ENCODE data around the gene LRFN2. TPM values are rescaled to one million over a fixed set of nuclear protein-coding genes. Genes with fewer than 3 reads are reported as not detected.

LRFN2 gene
- total RNA-seq, 1 donor from 2014 or later: 0.32 TPM

GRCh38 chr6:40559056-40559455 is 28.1 kb downstream of the LRFN2 start:
- FAIRE-seq (no peak), DNase-seq (ENCODE audit: low read depth) (no peak)
- H3K27me3 ChIP-seq (ENCODE audit: insufficient read depth, low read length): no peaks in the 10 kb centered on the region
- Mint-ChIP-seq H3K9me3 (ENCODE audit: unreplicated experiment) (no peaks in the 10 kb centered on the region), H3K4me3 (ENCODE audit: unreplicated experiment) (no peak overlapping the region), H3K27ac (ENCODE audit: unreplicated experiment) (no peak overlapping the region), H3K36me3 (ENCODE audit: low read depth, unreplicated experiment) (no peaks in the 10 kb centered on the region), H3K27me3 (ENCODE audit: low read depth, unreplicated experiment) (peaks cover 78% of the 10 kb centered on the region), H3K4me1 (ENCODE audit: low read depth, unreplicated experiment) (no peaks in the 10 kb centered on the region)
- no peak overlapping the region for H3K4me2 ChIP-seq (ENCODE audit: low read length)
- no peak overlapping the region for H2AFZ ChIP-seq (ENCODE audit: low read depth, low read length)
- H3K4me3 ChIP-seq (ENCODE audit: insufficient read depth, low read depth, low read length): no peak overlapping the region
- no peaks in the 10 kb centered on the region for H3K79me2 ChIP-seq (ENCODE audit: insufficient read depth, low read length)
- no peaks in the 10 kb centered on the region for H3K9me3 ChIP-seq (ENCODE audit: insufficient read depth, low read depth, low read length)
- TF ChIP-seq CTCF (IDR thresholded peaks at IDR 0.05; ENCODE audit: insufficient read depth, low read depth, low read length) (no peak), EZH2 (IDR thresholded peaks at IDR 0.05; ENCODE audit: insufficient read depth, low read length) (no peak)
- no peak overlapping the region for H3K9ac ChIP-seq (ENCODE audit: low read length)
- H3K27ac ChIP-seq (ENCODE audit: low read depth, low read length): no peak overlapping the region
- no peaks in the 10 kb centered on the region for H3K4me1 ChIP-seq (ENCODE audit: insufficient read depth, low read length)
- no peaks in the 10 kb centered on the region for H3K36me3 ChIP-seq (ENCODE audit: insufficient read depth, low read length)
- no peaks in the 10 kb centered on the region for H4K20me1 ChIP-seq (ENCODE audit: insufficient read depth, low read length)

- H3K27ac ChIP-seq (ENCODE audit: low read depth, low read length): no peak overlapping the region
- no peak overlapping the region for H2AFZ ChIP-seq (ENCODE audit: low read depth, low read length)
- no peak for TF ChIP-seq CTCF (IDR thresholded peaks at IDR 0.05; ENCODE audit: insufficient read depth, low read depth, low read length)
- H3K4me2 ChIP-seq (ENCODE audit: low read length): no peak overlapping the region
- no peak overlapping the region for H3K4me3 ChIP-seq (ENCODE audit: insufficient read depth, low read depth, low read length)
- no peak overlapping the region for H3K9ac ChIP-seq (ENCODE audit: low read length)
- no peaks in the 10 kb centered on the region for H3K79me2 ChIP-seq (ENCODE audit: insufficient read depth, low read length)
- Mint-ChIP-seq H3K27me3 (ENCODE audit: low read depth, unreplicated experiment) (peaks cover 77% of the 10 kb centered on the region), H3K27ac (ENCODE audit: unreplicated experiment) (peak overlapping the region; percentile 36), H3K9me3 (ENCODE audit: unreplicated experiment) (no peaks in the 10 kb centered on the region), H3K36me3 (ENCODE audit: low read depth, unreplicated experiment) (no peaks in the 10 kb centered on the region), H3K4me1 (ENCODE audit: low read depth, unreplicated experiment) (no peaks in the 10 kb centered on the region), H3K4me3 (ENCODE audit: unreplicated experiment) (no peak overlapping the region)
- H3K9me3 ChIP-seq (ENCODE audit: insufficient read depth, low read depth, low read length): no peaks in the 10 kb centered on the region
- FAIRE-seq: no peak
- no peaks in the 10 kb centered on the region for H3K36me3 ChIP-seq (ENCODE audit: insufficient read depth, low read length)
- no peaks in the 10 kb centered on the region for H3K4me1 ChIP-seq (ENCODE audit: insufficient read depth, low read length)
- no peak for DNase-seq (ENCODE audit: low read depth)
- H4K20me1 ChIP-seq (ENCODE audit: insufficient read depth, low read length): no peaks in the 10 kb centered on the region
- H3K27me3 ChIP-seq (ENCODE audit: insufficient read depth, low read length): peaks cover 3% of the 10 kb centered on the region
Measured at GRCh38 chr6:40558102-40558501, 29.1 kb downstream of the LRFN2 start.

GRCh38 chr6:40556881-40557280 is 30.3 kb downstream of the LRFN2 start:
- Histone ChIP-seq H3K36me3 (ENCODE audit: insufficient read depth, low read length) (no peaks in the 10 kb centered on the region), H3K4me1 (ENCODE audit: insufficient read depth, low read length) (no peaks in the 10 kb centered on the region), H3K9me3 (ENCODE audit: insufficient read depth, low read depth, low read length) (no peaks in the 10 kb centered on the region), H3K79me2 (ENCODE audit: insufficient read depth, low read length) (no peaks in the 10 kb centered on the region), H3K4me2 (ENCODE audit: low read length) (no peak overlapping the region), H3K9ac (ENCODE audit: low read length) (no peak overlapping the region), H2AFZ (ENCODE audit: low read depth, low read length) (no peak overlapping the region), H3K27me3 (ENCODE audit: insufficient read depth, low read length) (peaks cover 3% of the 10 kb centered on the region), H3K4me3 (ENCODE audit: insufficient read depth, low read depth, low read length) (no peak overlapping the region), H4K20me1 (ENCODE audit: insufficient read depth, low read length) (no peaks in the 10 kb centered on the region), H3K27ac (ENCODE audit: low read depth, low read length) (no peak overlapping the region)
- Mint-ChIP-seq H3K9me3 (ENCODE audit: unreplicated experiment) (no peaks in the 10 kb centered on the region), H3K4me1 (ENCODE audit: low read depth, unreplicated experiment) (no peaks in the 10 kb centered on the region), H3K27me3 (ENCODE audit: low read depth, unreplicated experiment) (peaks cover 69% of the 10 kb centered on the region), H3K36me3 (ENCODE audit: low read depth, unreplicated experiment) (no peaks in the 10 kb centered on the region), H3K4me3 (ENCODE audit: unreplicated experiment) (no peak overlapping the region), H3K27ac (ENCODE audit: unreplicated experiment) (no peak overlapping the region)
- no peak for TF ChIP-seq CTCF (IDR thresholded peaks at IDR 0.05; ENCODE audit: insufficient read depth, low read depth, low read length)
- no peak for TF ChIP-seq EZH2 (IDR thresholded peaks at IDR 0.05; ENCODE audit: insufficient read depth, low read length)
- FAIRE-seq (no peak), DNase-seq (ENCODE audit: low read depth) (no peak)

Data from astrocyte (in vitro differentiated cells and primary cell).